Astrocyte (in vitro differentiated cells and primary cell): ENCODE data around the gene MRPL53. TPM values are rescaled to one million over a fixed set of nuclear protein-coding genes. Genes with fewer than 3 reads are reported as not detected.
A peak's percentile ranks its signal among the peaks of the same experiment; 100 is the strongest.

ENCODE experiments used
- DNase-seq: peaks from one replicate; pipeline ENCODE4 v3.0.0-alpha.2; 2010; ENCODE audit warnings: low read depth
- FAIRE-seq: peaks from 2 replicates; lab custom pipeline; 2011; peaks lifted over from hg19 to GRCh38; lab: Jason Lieb, UNC
- H2AFZ ChIP-seq: 2 replicates; pipeline ENCODE4 v1.6.0; 2012; ENCODE audit warnings: low read depth, low read length, inconsistent platforms
- H3K27ac ChIP-seq: 2 replicates; pipeline ENCODE4 v1.5.1; 2011; ENCODE audit warnings: low read depth, low read length, inconsistent platforms
- H3K27me3 ChIP-seq: 2 replicates; pipeline ENCODE4 v1.6.0; 2011; ENCODE audit warnings: low read length, inconsistent platforms; ENCODE audit not compliant: insufficient read depth
- H3K36me3 ChIP-seq: 2 replicates; pipeline ENCODE4 v1.5.1; 2011; ENCODE audit warnings: low read length, inconsistent platforms; ENCODE audit not compliant: insufficient read depth
- H3K4me1 ChIP-seq: 2 replicates; pipeline ENCODE4 v1.5.1; 2011; ENCODE audit warnings: low read length, inconsistent platforms; ENCODE audit not compliant: insufficient read depth
- H3K4me2 ChIP-seq: 2 replicates; pipeline ENCODE4 v1.6.0; 2012; ENCODE audit warnings: low read length, inconsistent platforms
- H3K4me3 ChIP-seq: 2 replicates; pipeline ENCODE4 v1.5.1; 2011; ENCODE audit warnings: low read depth, mild to moderate bottlenecking, low read length, inconsistent platforms; ENCODE audit not compliant: insufficient read depth
- H3K79me2 ChIP-seq: 2 replicates; pipeline ENCODE4 v1.6.0; 2012; ENCODE audit warnings: mild to moderate bottlenecking, low read length, inconsistent platforms; ENCODE audit not compliant: insufficient read depth
- H3K9ac ChIP-seq: 2 replicates; pipeline ENCODE4 v1.6.0; 2012; ENCODE audit warnings: mild to moderate bottlenecking, low read length, inconsistent platforms
- H3K9me3 ChIP-seq: 2 replicates; pipeline ENCODE4 v1.5.1; 2012; ENCODE audit warnings: low read depth, mild to moderate bottlenecking, low read length, inconsistent platforms; ENCODE audit not compliant: insufficient read depth
- H4K20me1 ChIP-seq: 2 replicates; pipeline ENCODE4 v1.6.0; 2012; ENCODE audit warnings: low read length, inconsistent platforms; ENCODE audit not compliant: insufficient read depth
- H3K27ac Mint-ChIP-seq: one replicate; pipeline ENCODE4 v1.8.0; 2021; ENCODE audit warnings: mild to moderate bottlenecking, mixed read lengths; ENCODE audit not compliant: unreplicated experiment
- H3K27me3 Mint-ChIP-seq: one replicate; pipeline ENCODE4 v1.8.0; 2021; ENCODE audit warnings: low read depth, mixed read lengths; ENCODE audit not compliant: unreplicated experiment
- H3K36me3 Mint-ChIP-seq: one replicate; pipeline ENCODE4 v1.8.0; 2021; ENCODE audit warnings: low read depth, mixed read lengths; ENCODE audit not compliant: unreplicated experiment
- H3K4me1 Mint-ChIP-seq: one replicate; pipeline ENCODE4 v1.8.0; 2021; ENCODE audit warnings: low read depth, mixed read lengths; ENCODE audit not compliant: unreplicated experiment
- H3K4me3 Mint-ChIP-seq: one replicate; pipeline ENCODE4 v1.8.0; 2021; ENCODE audit warnings: mild to moderate bottlenecking, moderate library complexity, mixed read lengths; ENCODE audit not compliant: unreplicated experiment
- H3K9me3 Mint-ChIP-seq: one replicate; pipeline ENCODE4 v1.8.0; 2021; ENCODE audit warnings: mild to moderate bottlenecking, mixed read lengths; ENCODE audit not compliant: unreplicated experiment
- EZH2 ChIP-seq: IDR thresholded peaks from 2 replicates; pipeline ENCODE4 v1.6.1; 2012; ENCODE audit warnings: mild to moderate bottlenecking, low read length, inconsistent platforms; ENCODE audit not compliant: insufficient read depth
- total RNA-seq: library from RNA; stranded (reverse); gene quantifications from 2 replicates; pipeline ENCODE4 v1.2.1, GENCODE V29; 2021
- TF ChIP-seq, protein P1 (sequence below): IDR thresholded peaks from 2 replicates; pipeline ENCODE4 v1.5.1; 2011; ENCODE audit warnings: low read depth, mild to moderate bottlenecking, inconsistent platforms, low read length, moderate library complexity; ENCODE audit not compliant: insufficient read depth

The MRPL53 gene
- total RNA-seq, 1 donor from 2014 or later, result 50.6 TPM

DNA sequence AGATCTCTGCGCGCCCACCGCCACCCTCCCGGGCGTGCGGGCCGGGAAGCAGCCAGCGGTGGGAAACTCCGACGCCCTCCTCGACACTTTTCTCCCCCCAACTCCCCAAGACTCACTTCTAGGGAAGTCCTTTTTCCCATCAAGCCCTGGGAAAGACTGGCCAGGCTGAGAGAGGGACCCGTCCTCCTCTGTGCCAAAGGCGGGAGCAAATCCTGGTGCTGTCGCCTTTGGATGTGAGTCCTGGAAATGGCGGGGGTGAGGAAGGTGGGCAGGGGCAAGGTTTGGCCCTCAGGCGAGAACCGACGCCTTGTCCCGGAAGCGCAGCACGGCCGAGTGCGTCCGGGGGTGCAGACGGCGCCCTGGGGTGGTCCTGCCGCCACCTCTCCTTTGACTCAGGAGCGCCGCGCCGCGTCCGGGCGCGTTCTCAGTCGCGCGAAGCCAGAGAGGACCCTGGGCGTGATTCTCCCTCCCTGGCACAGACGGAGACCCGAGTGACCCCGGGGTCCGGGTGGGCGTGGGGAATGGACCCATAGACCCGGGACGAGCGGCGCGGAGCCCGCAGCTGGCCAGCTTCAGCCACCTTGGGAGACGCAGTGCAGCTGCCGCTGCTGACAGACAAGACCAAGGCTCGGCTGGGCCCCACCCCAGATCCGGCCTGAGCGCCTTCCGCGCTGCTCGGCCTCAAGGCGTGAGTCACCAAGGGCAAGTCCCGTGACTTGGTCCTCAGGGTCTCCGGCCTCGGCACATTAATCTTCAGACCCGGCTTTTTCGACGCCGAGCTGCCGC, 30.4 kb upstream of the MRPL53 start:
- H3K9me3 Mint-ChIP-seq, result no peaks in the 10 kb centered on the region
- H3K4me2 ChIP-seq, result peak overlapping the region; percentile 93
- H3K9ac ChIP-seq, result peak overlapping the region; percentile 83
- peak overlapping the region; percentile 83 for H3K4me3 Mint-ChIP-seq
- H3K27ac Mint-ChIP-seq, result peak overlapping the region; percentile 41
- H3K4me1 ChIP-seq, result peaks cover 52% of the 10 kb centered on the region
- H3K4me3 ChIP-seq, result peak overlapping the region; percentile 61
- peaks cover 26% of the 10 kb centered on the region for H3K4me1 Mint-ChIP-seq
- FAIRE-seq (no peak), DNase-seq (peak; percentile 67)
- H3K36me3 Mint-ChIP-seq, result peaks cover 12% of the 10 kb centered on the region
- no peaks in the 10 kb centered on the region for H3K9me3 ChIP-seq
- H3K27me3 Mint-ChIP-seq, result peaks cover 45% of the 10 kb centered on the region
- H3K27me3 ChIP-seq, result peaks cover 32% of the 10 kb centered on the region
- peak overlapping the region; percentile 76 for H3K27ac ChIP-seq
- H3K79me2 ChIP-seq, result peaks cover 24% of the 10 kb centered on the region
- no peak for TF ChIP-seq EZH2
- TF ChIP-seq, protein P1, sequence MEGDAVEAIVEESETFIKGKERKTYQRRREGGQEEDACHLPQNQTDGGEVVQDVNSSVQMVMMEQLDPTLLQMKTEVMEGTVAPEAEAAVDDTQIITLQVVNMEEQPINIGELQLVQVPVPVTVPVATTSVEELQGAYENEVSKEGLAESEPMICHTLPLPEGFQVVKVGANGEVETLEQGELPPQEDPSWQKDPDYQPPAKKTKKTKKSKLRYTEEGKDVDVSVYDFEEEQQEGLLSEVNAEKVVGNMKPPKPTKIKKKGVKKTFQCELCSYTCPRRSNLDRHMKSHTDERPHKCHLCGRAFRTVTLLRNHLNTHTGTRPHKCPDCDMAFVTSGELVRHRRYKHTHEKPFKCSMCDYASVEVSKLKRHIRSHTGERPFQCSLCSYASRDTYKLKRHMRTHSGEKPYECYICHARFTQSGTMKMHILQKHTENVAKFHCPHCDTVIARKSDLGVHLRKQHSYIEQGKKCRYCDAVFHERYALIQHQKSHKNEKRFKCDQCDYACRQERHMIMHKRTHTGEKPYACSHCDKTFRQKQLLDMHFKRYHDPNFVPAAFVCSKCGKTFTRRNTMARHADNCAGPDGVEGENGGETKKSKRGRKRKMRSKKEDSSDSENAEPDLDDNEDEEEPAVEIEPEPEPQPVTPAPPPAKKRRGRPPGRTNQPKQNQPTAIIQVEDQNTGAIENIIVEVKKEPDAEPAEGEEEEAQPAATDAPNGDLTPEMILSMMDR, result no peak
- H2AFZ ChIP-seq, result peak overlapping the region; percentile 86
- H3K36me3 ChIP-seq, result peaks cover 4% of the 10 kb centered on the region
- H4K20me1 ChIP-seq, result peaks cover 7% of the 10 kb centered on the region

DNA sequence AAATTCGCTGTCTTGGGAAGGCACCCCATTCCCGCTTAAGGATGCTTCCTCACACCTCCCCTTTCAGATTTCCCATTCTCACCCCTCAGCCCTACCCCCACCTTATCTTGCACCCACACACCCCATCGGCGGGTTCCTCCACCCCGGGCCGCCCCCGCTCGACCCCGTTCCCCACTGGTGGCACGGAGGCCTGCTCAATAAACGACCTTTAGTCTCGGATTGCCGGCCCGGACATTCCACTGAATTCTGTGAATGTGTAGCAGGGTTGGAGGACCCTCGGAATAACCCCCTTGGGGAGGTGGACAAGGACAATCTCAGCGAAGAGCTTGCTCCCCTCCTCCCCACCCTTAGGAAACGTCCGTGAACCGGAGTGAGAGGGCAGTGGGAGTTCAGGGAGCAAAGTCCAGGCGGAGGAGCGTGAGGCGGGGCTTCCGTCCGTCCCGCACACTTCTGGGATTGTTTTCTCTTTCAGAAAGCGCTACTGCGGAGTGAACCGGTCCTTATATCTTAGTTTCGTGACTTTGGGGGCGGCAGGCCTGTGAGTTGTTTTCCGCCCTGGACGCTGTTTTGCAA, 29.8 kb upstream of the MRPL53 start:
- peak overlapping the region; percentile 93 for H3K4me2 ChIP-seq
- peaks cover 39% of the 10 kb centered on the region for H3K27me3 ChIP-seq
- peak overlapping the region; percentile 83 for H3K9ac ChIP-seq

More for the DNA sequence above, 29.8 kb upstream of the MRPL53 start:
- TF ChIP-seq, protein P1, result no peak
- no peak for TF ChIP-seq EZH2
- Histone ChIP-seq H3K27ac (no peak overlapping the region), H3K9me3 (no peaks in the 10 kb centered on the region), H3K79me2 (peaks cover 24% of the 10 kb centered on the region), H3K4me1 (peaks cover 58% of the 10 kb centered on the region), H3K4me3 (peak overlapping the region; percentile 61), H4K20me1 (peaks cover 7% of the 10 kb centered on the region), H2AFZ (peak overlapping the region; percentile 86), H3K36me3 (peaks cover 4% of the 10 kb centered on the region)
- H3K9me3 Mint-ChIP-seq, result no peaks in the 10 kb centered on the region
- H3K4me3 Mint-ChIP-seq, result peak overlapping the region; percentile 83
- FAIRE-seq (no peak), DNase-seq (no peak)
- peaks cover 12% of the 10 kb centered on the region for H3K36me3 Mint-ChIP-seq
- H3K27ac Mint-ChIP-seq, result no peak overlapping the region
- H3K4me1 Mint-ChIP-seq, result peaks cover 29% of the 10 kb centered on the region
- peaks cover 51% of the 10 kb centered on the region for H3K27me3 Mint-ChIP-seq
